Measurements from ENCODE around the gene TOX3.

The TOX3 gene

GRCh38 chr16:52563767-52564611 is 17.0 kb upstream of the TOX3 start:
- DNase-seq = no peak

- no peak for DNase-seq
Measured at GRCh38 chr16:52562770-52563169, 15.8 kb upstream of the TOX3 start.

GRCh38 chr16:52561910-52562741 is 15.2 kb upstream of the TOX3 start:
- DNase-seq = no peak

GRCh38 chr16:52558448-52558847 is 11.5 kb upstream of the TOX3 start:
- no peak for DNase-seq

DNA sequence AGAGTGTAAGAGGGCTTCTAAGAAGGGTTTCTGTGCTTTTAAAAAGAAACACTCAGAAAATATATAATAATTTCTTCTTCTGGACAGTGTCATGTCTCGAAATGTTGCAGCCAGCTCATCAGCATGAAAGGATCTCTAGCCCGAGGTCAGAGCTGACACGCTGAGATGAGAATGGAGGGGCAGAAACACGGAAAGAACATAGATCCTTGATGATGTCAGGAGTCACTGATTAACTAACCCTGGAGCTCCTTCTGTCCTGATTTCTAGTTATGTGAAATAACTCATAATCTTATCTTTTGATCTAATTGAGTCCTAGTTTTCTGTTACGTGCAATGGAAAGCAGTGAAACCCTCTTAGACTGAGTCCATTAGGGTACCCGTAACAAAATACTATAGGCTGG is 10.3 kb upstream of the TOX3 start:
- DNase-seq = no peak

DNA sequence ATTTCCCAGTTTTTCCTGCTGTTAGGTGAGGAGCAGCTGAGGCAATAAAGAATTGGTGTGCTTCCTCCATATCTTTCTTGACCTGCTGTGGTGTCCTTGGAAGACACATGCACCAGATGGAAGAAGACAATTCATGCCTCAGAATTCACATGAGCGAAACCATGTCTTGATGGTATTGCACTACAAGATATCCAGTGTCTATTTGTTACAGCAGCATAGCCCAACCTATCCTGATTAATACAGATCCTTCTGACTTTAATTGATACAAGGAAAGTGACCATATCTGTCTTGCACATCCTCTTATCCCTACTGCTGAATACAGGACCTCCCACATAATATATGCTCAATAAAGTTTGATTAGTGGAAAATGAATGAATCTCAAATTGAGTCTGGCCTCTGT is 9.1 kb upstream of the TOX3 start:
- DNase-seq = no peak

GRCh38 chr16:52555572-52555971 is 8.6 kb upstream of the TOX3 start:
- DNase-seq = no peak

- no peak for DNase-seq
Measured at GRCh38 chr16:52554334-52554733, 7.4 kb upstream of the TOX3 start.

DNA sequence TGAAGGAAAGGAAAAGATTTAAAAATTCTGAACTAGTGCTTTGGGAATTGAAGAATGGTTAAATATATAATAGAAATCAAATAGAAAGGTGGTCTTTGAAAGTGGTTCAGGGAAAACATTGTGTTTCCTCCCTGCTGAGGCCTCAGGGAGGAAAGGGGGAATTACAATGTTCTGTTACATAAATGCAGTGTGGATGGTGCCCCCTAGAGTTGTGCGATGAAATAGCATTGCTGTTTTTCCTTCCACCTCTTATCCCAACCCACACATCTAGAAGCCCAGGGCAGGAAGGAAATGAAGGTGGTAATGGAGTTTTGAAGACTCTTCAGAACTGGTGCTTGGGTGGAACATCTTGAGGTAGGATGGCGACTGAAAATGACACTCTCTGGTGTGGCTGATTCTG is 6.4 kb upstream of the TOX3 start:
- no peak for DNase-seq

GRCh38 chr16:52552643-52553042 is 5.7 kb upstream of the TOX3 start:
- no peak for DNase-seq

DNA sequence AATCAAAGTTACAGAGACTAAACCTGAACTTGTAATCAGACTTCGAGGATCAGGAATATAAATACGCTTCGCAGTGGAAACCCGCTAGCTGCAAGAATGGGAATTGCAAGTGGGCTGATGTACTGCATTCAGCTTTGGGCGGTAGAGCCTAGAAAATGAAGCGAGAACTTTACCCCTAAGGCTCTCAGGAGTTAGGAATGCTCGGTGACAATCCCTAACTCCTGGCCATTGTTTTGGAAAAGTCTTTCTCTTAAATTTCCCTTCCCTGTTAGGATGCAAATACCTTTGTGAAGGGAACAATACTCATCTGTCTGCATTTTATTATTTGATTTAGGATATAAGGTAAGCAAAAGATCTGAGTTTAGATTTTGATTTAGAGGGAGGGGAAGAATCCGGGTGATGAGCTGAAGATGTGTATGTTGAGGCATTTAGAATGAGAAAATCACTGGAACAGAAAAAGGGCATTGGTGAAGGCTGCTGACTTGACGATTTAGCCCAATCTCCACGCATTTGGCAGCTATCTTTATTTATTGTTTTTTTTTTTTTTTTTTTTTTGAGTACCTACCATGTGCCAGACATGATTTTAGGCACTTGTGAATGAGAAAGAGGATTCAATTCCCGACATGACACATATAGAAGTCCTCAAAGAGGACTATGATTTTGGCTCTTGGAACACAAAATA is 2.2 kb upstream of the TOX3 start:
- no peak for DNase-seq

DNA sequence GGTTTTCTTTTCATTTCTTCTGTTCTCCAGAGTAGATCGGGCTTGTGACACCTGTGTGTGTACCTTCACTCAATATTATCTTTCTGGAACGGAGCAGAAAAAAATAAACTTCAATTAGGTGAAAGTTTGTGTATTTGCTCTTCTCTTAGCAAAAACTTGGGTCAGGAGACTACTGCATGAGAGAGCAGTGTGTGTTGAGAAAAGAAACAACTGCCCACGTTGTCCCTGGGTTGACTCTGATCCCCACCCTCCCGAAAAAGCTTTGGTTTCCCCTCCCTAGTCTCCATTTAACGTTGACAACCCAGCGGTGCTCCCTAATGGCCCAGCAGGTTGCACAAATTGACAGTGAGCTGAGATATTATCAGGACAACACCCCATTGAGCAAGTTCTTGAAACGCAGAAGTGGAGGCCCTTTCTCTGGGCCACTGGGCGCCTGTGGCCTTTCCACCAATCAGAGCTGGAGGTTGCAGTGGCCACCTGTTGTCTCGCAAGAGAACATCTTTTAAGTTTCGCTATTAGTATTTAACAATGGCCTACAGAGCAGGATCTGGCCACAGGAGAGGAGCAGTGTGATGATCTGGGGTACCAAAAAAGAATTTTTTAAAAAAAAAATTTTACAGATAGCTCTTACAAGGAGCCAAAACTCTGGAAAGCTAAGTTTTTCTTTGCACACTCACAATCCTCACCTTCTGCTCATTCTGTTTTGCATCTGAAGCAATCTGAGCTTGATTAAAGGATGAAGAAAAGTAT is 1.5 kb upstream of the TOX3 start:
- DNase-seq = no peak

GRCh38 chr16:52547834-52548215 is 882 bp upstream of the TOX3 start:
- no peak for DNase-seq

DNA sequence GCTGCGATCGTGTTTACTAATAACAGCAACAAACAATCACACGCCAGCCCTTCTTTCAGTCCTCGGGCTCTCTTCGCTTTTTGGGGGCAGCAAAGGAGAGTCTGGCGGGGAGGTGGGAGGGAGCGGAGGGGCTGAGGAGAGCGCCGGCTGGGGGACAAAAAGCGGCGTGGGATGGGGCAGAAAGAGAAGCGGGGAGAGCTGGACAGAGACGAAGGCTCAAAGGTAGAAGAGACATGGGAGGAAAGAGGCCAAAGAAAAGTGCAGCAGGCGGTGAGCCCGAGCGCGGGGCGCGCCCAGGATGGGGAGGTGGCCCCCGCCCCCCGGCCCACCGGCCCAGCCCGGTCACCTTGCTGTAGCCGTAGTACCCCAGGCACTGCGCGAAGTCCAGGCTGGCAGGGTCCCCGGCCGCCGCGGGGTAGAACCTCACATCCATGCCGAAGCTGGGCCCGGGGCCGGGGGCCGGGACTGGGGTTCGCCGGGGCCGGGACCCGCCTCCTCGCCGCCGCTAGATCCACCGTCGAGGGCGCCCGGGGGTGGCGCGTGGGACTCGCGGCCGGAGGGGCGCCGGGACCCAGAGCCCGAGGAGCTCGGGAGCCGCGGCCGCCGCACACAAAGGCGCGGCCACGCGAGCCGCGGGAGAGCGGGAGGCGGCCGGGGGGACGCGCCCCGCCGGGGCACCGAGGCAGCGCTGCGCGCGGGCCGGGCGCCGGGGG is 496 bp downstream of the TOX3 start:
- no peak for DNase-seq

DNA sequence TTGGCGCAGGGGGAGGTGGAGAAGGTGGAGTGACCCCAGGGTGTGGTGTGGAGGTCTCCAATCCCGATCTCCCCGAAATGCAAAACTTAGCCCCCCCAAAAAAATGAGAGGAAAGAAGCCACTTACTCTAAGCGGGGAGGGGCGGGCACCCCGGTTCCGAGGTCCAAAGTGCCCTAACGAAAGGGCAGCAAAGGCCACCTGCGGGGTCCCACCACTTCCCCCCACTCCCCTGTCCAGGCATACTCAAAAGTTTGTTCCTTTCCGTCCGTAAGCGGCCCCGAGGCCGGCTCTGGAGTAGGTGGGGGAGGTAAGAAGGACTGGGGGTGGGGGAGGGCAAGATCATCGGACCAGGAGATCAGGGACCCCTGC is 1.1 kb downstream of the TOX3 start:
- no peak for DNase-seq

DNA sequence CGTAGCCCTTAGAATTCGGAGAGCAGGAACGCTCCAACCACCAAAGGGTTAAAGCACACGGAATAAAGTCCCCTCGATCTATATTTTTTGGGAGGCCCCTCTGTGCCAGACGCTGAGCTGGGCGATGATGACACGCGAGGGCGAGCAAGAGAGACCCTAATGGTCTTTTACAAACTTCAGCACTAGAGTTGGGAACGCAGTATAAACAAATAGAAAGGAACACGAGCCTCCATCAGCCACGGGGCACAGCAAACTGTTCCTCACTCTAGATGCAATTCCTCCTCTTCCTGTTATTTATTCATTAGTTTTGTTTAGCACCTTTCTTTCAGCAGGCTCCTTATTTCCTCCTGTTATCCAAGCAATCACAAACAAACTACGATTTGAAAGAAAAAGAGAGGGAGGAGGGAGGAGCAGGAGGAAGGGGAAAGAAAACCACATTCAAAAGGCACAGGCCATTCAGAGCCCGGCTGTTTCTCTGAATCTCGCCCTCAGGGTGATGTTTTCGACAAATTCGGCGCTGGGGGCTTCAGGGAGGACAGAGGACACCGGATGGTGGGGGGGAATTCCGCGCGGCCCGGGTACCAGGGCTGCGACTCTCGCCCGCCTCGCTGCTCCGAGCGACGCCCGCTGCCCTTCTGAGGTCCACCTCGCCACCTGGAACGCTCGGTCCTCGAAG is 1.6 kb downstream of the TOX3 start:
- no peak for DNase-seq

GRCh38 chr16:52544703-52545102 is 2.2 kb downstream of the TOX3 start:
- no peak for DNase-seq

DNA sequence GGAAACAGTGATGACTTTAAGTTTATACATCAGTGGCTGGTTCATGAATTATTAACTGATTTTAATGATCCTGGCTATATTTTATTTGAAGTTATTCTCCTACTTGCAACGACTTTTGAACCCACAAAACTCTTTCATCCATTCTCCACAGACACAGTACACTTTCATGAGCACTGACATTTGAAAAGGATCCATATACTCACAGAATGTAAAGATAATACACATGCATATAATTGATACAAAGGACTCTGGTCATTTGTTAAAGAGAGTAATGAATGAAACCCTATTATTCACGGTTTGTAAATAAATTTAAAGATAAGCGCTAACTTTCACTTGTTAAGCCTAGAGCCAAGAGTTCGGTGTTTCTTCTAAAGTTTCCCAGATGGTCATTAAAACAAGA is 3.3 kb downstream of the TOX3 start:
- DNase-seq = no peak

DNA sequence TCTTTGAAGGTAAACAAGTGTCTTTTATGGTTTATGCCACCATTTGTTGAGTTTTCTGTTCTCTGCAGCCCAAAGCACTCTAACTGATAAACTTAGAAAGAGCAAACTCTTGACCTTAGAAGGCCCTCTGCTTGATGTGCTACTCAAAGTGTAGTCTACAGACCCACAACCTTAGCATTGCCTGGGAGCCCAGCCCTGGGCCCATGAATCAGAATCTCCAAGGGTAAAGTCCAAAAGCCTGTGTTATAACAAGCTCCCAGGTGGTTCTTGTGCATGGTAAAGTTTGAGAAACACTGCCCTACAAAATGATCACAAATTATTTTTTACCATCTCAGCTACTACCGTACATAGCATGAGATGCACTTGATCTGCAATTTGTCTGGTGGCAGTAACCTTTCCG is 6.0 kb downstream of the TOX3 start:
- no peak for DNase-seq

DNA sequence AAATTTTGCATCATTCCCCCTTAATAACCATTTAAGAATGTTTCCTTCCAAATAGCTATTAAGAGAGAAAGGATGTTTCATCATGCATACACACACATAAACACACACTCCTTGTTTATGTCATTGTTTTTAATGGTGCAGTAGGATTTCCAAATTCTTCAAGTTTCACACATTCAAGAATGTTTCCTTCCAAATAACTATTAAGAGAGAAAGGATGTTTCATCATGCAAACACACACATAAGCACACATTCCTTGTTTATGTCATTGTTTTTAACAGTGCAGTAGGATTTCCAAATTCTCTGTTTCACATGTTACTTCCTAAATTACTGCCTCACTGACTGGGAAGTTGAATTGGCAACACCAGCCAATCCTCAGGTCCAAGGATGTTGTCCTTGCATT is 7.8 kb downstream of the TOX3 start:
- DNase-seq = no peak

- no peak for DNase-seq
Measured at GRCh38 chr16:52538511-52538910, 8.4 kb downstream of the TOX3 start.

- no peak for DNase-seq
Measured at GRCh38 chr16:52537516-52537915, 9.4 kb downstream of the TOX3 start.

Measured in GDM1 (cell line).